ENCODE data around the gene CD302. TPM values are rescaled to one million over a fixed set of nuclear protein-coding genes. Genes with fewer than 3 reads are reported as not detected.

CD302 gene
- total RNA-seq, 1 experiment from 2014 or later, result 3.3 TPM

DNA sequence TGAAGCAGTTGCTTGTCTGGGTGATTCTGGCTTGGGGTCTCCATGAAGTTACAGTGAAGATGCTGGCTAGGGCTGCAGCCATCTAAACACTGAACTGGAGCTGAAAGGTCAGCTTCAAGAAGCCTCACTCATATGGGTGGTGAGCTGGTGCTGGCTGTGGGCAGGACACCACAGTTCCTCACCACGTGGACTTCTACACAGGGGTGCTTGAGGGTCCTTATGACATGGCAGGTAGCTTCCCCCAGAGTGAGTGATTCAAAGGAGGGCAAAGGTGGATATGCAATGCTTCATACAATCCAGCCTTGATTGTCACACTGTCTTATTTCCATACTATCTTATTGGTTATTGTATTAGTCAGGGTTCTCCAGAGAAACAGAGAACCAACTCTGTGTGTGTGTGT, 6.0 kb downstream of the CD302 start:
- Histone ChIP-seq H3K4me1 (ENCODE audit: control insufficient read depth, insufficient read depth, low read length) (peaks cover 1% of the 10 kb centered on the region), H3K9me3 (ENCODE audit: control insufficient read depth, insufficient read depth, low read depth, low read length) (no peaks in the 10 kb centered on the region), H3K27me3 (ENCODE audit: control insufficient read depth, insufficient read depth, low read length) (peaks cover 5% of the 10 kb centered on the region), H3K36me3 (ENCODE audit: control insufficient read depth, insufficient read depth, low read length) (no peaks in the 10 kb centered on the region), H3K27ac (ENCODE audit: low read length) (no peak overlapping the region), H3K4me3 (ENCODE audit: low read depth in 2 of 2, low read length in 2 of 2) (no peak overlapping the region)
- ChIA-PET POLR2A (no interaction called here), CTCF (no interaction called here)
- TF ChIP-seq SIN3A (IDR thresholded peaks at IDR 0.05; ENCODE audit: borderline replicate concordance, insufficient read depth, low read depth, low read length) (no peak), TCF7L2 (IDR thresholded peaks at IDR 0.05; ENCODE audit: low read depth, low read length) (no peak), POLR2AphosphoS5 (IDR thresholded peaks at IDR 0.05; ENCODE audit: low read depth, low read length) (no peak)
- TF ChIP-seq, protein P1, sequence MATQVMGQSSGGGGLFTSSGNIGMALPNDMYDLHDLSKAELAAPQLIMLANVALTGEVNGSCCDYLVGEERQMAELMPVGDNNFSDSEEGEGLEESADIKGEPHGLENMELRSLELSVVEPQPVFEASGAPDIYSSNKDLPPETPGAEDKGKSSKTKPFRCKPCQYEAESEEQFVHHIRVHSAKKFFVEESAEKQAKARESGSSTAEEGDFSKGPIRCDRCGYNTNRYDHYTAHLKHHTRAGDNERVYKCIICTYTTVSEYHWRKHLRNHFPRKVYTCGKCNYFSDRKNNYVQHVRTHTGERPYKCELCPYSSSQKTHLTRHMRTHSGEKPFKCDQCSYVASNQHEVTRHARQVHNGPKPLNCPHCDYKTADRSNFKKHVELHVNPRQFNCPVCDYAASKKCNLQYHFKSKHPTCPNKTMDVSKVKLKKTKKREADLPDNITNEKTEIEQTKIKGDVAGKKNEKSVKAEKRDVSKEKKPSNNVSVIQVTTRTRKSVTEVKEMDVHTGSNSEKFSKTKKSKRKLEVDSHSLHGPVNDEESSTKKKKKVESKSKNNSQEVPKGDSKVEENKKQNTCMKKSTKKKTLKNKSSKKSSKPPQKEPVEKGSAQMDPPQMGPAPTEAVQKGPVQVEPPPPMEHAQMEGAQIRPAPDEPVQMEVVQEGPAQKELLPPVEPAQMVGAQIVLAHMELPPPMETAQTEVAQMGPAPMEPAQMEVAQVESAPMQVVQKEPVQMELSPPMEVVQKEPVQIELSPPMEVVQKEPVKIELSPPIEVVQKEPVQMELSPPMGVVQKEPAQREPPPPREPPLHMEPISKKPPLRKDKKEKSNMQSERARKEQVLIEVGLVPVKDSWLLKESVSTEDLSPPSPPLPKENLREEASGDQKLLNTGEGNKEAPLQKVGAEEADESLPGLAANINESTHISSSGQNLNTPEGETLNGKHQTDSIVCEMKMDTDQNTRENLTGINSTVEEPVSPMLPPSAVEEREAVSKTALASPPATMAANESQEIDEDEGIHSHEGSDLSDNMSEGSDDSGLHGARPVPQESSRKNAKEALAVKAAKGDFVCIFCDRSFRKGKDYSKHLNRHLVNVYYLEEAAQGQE (IDR thresholded peaks at IDR 0.05; ENCODE audit: insufficient read depth in 1 of 2, low read depth in 2 of 2, low read length in 1 of 2), result no peak
- TF ChIP-seq, protein P2, sequence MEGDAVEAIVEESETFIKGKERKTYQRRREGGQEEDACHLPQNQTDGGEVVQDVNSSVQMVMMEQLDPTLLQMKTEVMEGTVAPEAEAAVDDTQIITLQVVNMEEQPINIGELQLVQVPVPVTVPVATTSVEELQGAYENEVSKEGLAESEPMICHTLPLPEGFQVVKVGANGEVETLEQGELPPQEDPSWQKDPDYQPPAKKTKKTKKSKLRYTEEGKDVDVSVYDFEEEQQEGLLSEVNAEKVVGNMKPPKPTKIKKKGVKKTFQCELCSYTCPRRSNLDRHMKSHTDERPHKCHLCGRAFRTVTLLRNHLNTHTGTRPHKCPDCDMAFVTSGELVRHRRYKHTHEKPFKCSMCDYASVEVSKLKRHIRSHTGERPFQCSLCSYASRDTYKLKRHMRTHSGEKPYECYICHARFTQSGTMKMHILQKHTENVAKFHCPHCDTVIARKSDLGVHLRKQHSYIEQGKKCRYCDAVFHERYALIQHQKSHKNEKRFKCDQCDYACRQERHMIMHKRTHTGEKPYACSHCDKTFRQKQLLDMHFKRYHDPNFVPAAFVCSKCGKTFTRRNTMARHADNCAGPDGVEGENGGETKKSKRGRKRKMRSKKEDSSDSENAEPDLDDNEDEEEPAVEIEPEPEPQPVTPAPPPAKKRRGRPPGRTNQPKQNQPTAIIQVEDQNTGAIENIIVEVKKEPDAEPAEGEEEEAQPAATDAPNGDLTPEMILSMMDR (IDR thresholded peaks at IDR 0.05), result no peak
- intact Hi-C loops (cut with micrococcal nuclease; ENCODE audit: unreplicated experiment) (loop anchor here (10.0 kb wide), 1 partner anchor 173 kb away; no protein-coding TSS in a partner anchor), in situ Hi-C loops (cut with HindIII; ENCODE audit: low pct_unique_long_range_greater_than_20kb, low sequenced_read_pairs) (no loop called here)
- no TSS peak for BruUV-seq (replicated peaks)
- no peak for ATAC-seq
- DNase-seq (ENCODE audit: low read depth, low spot score), result no peak

DNA sequence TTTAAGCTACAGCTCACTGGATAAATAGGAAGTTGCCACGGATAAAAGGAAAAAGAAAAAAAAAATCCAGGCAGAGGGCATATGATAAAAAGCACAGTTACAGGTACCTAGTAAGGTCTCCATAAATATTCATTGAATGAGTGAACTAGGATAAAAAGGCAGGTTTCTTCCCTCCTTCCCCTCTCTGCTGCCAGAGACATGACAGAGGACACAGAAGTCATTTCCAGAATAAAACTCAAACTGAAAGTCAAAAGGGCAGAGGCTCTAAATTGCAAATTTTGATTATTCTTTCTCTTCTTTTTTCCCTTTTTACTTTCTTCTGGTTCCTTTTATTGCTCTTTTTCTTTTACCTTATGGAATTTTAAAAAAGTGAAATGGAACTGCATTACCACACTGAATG, 7.7 kb downstream of the CD302 start:
- ATAC-seq (no peak), DNase-seq (ENCODE audit: low read depth, low spot score) (no peak)
- BruUV-seq (replicated peaks), result no TSS peak
- TF ChIP-seq TCF7L2 (IDR thresholded peaks at IDR 0.05; ENCODE audit: low read depth, low read length), result no peak
- TF ChIP-seq, protein P1 (IDR thresholded peaks at IDR 0.05; ENCODE audit: insufficient read depth in 1 of 2, low read depth in 2 of 2, low read length in 1 of 2), result no peak
- no peak for TF ChIP-seq POLR2AphosphoS5 (IDR thresholded peaks at IDR 0.05; ENCODE audit: low read depth, low read length)
- TF ChIP-seq, protein P2 (IDR thresholded peaks at IDR 0.05), result no peak
- no peak for TF ChIP-seq SIN3A (IDR thresholded peaks at IDR 0.05; ENCODE audit: borderline replicate concordance, insufficient read depth, low read depth, low read length)
- Histone ChIP-seq H3K27ac (ENCODE audit: low read length) (no peak overlapping the region), H3K36me3 (ENCODE audit: control insufficient read depth, insufficient read depth, low read length) (no peaks in the 10 kb centered on the region), H3K9me3 (ENCODE audit: control insufficient read depth, insufficient read depth, low read depth, low read length) (no peaks in the 10 kb centered on the region), H3K4me3 (ENCODE audit: low read depth in 2 of 2, low read length in 2 of 2) (no peak overlapping the region), H3K27me3 (ENCODE audit: control insufficient read depth, insufficient read depth, low read length) (no peaks in the 10 kb centered on the region), H3K4me1 (ENCODE audit: control insufficient read depth, insufficient read depth, low read length) (no peaks in the 10 kb centered on the region)
- intact Hi-C loops (cut with micrococcal nuclease; ENCODE audit: unreplicated experiment) (loop anchor here (10.0 kb wide), 1 partner anchor 174 kb away; no protein-coding TSS in a partner anchor), in situ Hi-C loops (cut with HindIII; ENCODE audit: low pct_unique_long_range_greater_than_20kb, low sequenced_read_pairs) (no loop called here)
- POLR2A ChIA-PET, result no interaction called here
- CTCF ChIA-PET, result no interaction called here
